Choroid plexus epithelial cell (primary cell): ENCODE results near the gene VPS51.

Source experiments
- DNase-seq: peaks from one replicate; pipeline ENCODE4 v3.0.0-alpha.2; 2010; ENCODE audit warnings: low read depth
- H3K4me3 ChIP-seq: 2 replicates; pipeline ENCODE4 v1.5.1; 2011; ENCODE audit warnings: low read depth, mild to moderate bottlenecking, control low read depth, low read length, moderate library complexity
- CTCF ChIP-seq: conservative IDR thresholded peaks from 2 replicates; pipeline ENCODE4 v1.5.1; 2011; ENCODE audit warnings: low read depth, mild to moderate bottlenecking, control low read depth, inconsistent platforms, low read length, moderate library complexity

Gene VPS51

GRCh38 chr11:65095974-65096806, at the start of gene VPS51:
TSS of gene VPS51 (plus strand) at chr11:65096214. CDS start at chr11:65096251, 37 bp downstream.
- no peak for TF ChIP-seq CTCF
- peak; percentile 95 for DNase-seq
- peak within 1 kb of the TSS; percentile 75 for H3K4me3 ChIP-seq

DNA sequence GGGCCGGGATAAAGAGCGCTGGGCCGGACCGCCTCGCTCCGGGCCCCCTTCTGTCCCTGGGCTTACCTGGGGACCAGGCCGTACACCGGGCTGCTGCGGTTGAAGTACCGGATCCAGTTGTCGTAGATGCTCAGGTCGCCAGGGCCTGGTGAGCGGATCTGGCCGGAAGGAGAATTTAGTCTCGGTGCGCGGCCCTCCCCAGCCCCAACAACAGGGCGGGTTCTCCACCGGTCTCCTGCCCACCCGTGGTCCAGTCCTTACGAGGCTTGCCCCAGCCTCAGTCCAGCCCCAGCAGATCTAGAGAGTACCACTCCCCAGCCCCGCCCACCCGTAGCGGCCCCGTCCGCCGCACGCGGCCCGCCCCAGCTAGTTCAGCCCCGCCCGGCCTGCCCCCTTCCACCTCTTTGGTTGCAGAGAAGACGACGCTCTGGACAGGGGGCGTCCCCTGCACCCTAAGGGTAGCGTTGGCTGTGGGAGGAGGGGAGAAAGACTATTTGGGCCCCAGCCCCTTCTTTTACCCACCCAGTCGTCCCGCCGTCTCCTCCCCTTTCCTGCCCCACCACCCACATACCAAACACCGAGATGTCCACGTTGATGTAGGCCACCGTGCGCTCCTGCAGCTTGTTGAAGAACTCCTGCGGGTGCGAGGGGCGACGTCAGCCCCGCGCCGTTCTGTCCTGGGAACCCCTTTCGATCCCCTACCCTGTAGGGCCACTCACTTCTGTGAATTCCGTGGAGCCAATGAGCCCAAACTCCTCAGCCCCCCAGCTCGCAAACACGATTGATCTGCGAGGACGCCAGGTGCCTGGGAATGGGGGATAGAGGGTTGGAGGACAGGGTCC, 48.2 kb upstream of the VPS51 start:
- TF ChIP-seq CTCF: no peak
- H3K4me3 ChIP-seq: peak overlapping the region; percentile 63
- DNase-seq: peak; percentile 19

- no peak for TF ChIP-seq CTCF
- H3K4me3 ChIP-seq: no peak overlapping the region
- no peak for DNase-seq
Measured at GRCh38 chr11:65051398-65051858, 44.6 kb upstream of the VPS51 start.

DNA sequence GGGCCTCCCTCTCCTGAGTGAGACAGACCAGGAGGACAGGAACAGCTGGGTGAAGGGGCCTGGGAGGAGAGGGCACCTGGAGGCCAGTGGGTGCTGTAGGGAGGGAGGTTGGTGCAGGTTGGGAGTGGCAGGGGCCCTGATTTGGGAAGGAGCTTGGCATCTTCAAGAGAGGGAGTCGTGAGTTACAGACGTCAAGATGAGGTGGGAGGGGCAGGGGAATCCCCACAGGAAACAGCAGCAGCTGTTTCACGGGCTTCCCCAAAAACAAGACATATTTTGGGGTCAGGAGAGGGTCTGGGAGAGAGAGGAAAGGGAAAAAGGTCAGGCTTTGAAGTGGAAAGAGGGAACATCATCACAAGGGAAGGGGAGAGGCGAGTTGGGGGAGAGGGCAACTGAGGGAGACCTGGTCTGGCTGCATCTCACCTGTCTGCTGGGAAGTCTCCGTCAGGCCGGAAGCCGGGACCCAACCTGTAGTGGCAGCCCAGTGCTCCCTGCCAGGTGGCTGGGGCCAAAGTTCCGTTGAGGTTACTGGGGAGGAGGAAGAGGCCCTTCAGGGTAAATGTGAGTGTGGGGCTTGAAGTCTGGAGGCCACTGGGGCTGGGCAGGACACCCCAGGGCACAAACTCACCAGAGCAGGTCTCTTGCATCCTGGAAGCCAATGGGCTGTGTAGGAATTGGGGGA, 42.0 kb upstream of the VPS51 start:
- no peak overlapping the region for H3K4me3 ChIP-seq
- no peak for DNase-seq
- TF ChIP-seq CTCF: no peak

DNA sequence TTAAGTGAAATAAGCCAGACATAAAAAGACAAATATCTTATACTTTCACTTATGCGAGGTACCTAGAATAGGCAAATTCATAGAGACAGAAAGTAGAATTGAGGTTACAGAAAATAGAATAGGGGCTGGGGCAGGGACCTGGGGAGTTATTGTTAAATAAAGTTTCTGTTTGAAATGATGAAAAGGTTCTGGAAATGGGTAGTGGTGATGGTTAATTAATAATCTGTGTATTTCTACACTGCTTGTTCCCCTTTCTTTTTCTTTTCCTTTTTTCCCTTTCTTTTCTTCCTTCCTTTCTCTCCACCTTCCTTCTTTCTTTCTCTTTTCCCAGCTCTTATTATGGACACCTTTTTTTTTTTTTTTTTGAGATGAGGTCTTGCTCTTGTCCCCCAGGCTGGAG, 40.5 kb upstream of the VPS51 start:
- DNase-seq: no peak
- no peak for TF ChIP-seq CTCF
- no peak overlapping the region for H3K4me3 ChIP-seq

- H3K4me3 ChIP-seq: no peak overlapping the region
- no peak for DNase-seq
- TF ChIP-seq CTCF: no peak
Measured at GRCh38 chr11:65056999-65057398, 39.0 kb upstream of the VPS51 start.
